Measurements from ENCODE around the gene ATP6AP1. TPM values are rescaled to one million over a fixed set of nuclear protein-coding genes. Genes with fewer than 3 reads are reported as not detected.

Gene ATP6AP1
- total RNA-seq, 2 donors from 2014 or later = 40.8 to 75.7 TPM

GRCh38 chrX:154471839-154472684 lies 43.6 kb downstream of the ATP6AP1 start:
- DNase-seq (ENCODE audit: low spot score) (no peak), ATAC-seq (ENCODE audit: insufficient number of reproducible peaks, low FRiP score, low read depth) (no peak)
- Histone ChIP-seq H3K4me1 (ENCODE audit: control insufficient read depth in 1 of 2, low read depth in 2 of 2) (no peaks in the 10 kb centered on the region), H3K36me3 (peaks cover 3% of the 10 kb centered on the region), H3K27ac (no peak overlapping the region), H3K27me3 (replicated peaks; ENCODE audit: insufficient read depth) (no peaks in the 10 kb centered on the region), H3K4me3 (no peak overlapping the region), H3K9me3 (no peaks in the 10 kb centered on the region)
- TF ChIP-seq, protein P1, sequence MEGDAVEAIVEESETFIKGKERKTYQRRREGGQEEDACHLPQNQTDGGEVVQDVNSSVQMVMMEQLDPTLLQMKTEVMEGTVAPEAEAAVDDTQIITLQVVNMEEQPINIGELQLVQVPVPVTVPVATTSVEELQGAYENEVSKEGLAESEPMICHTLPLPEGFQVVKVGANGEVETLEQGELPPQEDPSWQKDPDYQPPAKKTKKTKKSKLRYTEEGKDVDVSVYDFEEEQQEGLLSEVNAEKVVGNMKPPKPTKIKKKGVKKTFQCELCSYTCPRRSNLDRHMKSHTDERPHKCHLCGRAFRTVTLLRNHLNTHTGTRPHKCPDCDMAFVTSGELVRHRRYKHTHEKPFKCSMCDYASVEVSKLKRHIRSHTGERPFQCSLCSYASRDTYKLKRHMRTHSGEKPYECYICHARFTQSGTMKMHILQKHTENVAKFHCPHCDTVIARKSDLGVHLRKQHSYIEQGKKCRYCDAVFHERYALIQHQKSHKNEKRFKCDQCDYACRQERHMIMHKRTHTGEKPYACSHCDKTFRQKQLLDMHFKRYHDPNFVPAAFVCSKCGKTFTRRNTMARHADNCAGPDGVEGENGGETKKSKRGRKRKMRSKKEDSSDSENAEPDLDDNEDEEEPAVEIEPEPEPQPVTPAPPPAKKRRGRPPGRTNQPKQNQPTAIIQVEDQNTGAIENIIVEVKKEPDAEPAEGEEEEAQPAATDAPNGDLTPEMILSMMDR (IDR thresholded peaks at IDR 0.05) = no peak

GRCh38 chrX:154472685-154473632 lies 44.5 kb downstream of the ATP6AP1 start:
- H3K27me3 ChIP-seq (replicated peaks; ENCODE audit: insufficient read depth) = no peaks in the 10 kb centered on the region
- no peak overlapping the region for H3K27ac ChIP-seq
- no peak for DNase-seq (ENCODE audit: low spot score)
- no peaks in the 10 kb centered on the region for H3K4me1 ChIP-seq (ENCODE audit: control insufficient read depth in 1 of 2, low read depth in 2 of 2)
- H3K9me3 ChIP-seq = no peaks in the 10 kb centered on the region
- no peak overlapping the region for H3K4me3 ChIP-seq
- H3K36me3 ChIP-seq = peaks cover 3% of the 10 kb centered on the region
- no peak for ATAC-seq (ENCODE audit: insufficient number of reproducible peaks, low FRiP score, low read depth)
- TF ChIP-seq, protein P1 (IDR thresholded peaks at IDR 0.05) = no peak

- ATAC-seq (ENCODE audit: insufficient number of reproducible peaks, low FRiP score, low read depth) (no peak), DNase-seq (ENCODE audit: low spot score) (no peak)
- Histone ChIP-seq H3K9me3 (no peaks in the 10 kb centered on the region), H3K27ac (no peak overlapping the region), H3K27me3 (replicated peaks; ENCODE audit: insufficient read depth) (no peaks in the 10 kb centered on the region), H3K36me3 (peaks cover 3% of the 10 kb centered on the region), H3K4me3 (no peak overlapping the region), H3K4me1 (ENCODE audit: control insufficient read depth in 1 of 2, low read depth in 2 of 2) (no peaks in the 10 kb centered on the region)
- TF ChIP-seq, protein P1 (IDR thresholded peaks at IDR 0.05) = no peak
These were observed 45.2 kb downstream of the ATP6AP1 start for GRCh38 chrX:154473683-154474082.

- no peaks in the 10 kb centered on the region for H3K36me3 ChIP-seq
- no peaks in the 10 kb centered on the region for H3K4me1 ChIP-seq (ENCODE audit: control insufficient read depth in 1 of 2, low read depth in 2 of 2)
- DNase-seq (ENCODE audit: low spot score) (no peak), ATAC-seq (ENCODE audit: insufficient number of reproducible peaks, low FRiP score, low read depth) (no peak)
- H3K4me3 ChIP-seq = no peak overlapping the region
- H3K27ac ChIP-seq = no peak overlapping the region
- H3K9me3 ChIP-seq = no peaks in the 10 kb centered on the region
- TF ChIP-seq, protein P1 (IDR thresholded peaks at IDR 0.05) = no peak
- H3K27me3 ChIP-seq (replicated peaks; ENCODE audit: insufficient read depth) = no peaks in the 10 kb centered on the region
These were observed 48.3 kb downstream of the ATP6AP1 start for GRCh38 chrX:154476821-154477220.

Data from thoracic aorta (tissue), 2 donors.